ENCODE results near the gene SCNN1B. TPM values are rescaled to one million over a fixed set of nuclear protein-coding genes. Genes with fewer than 3 reads are reported as not detected.
"Not testable (repeated sequence)": the region's sequence is repeated elsewhere in the genome, so short reads cannot be mapped to it uniquely, and the experiment has no call there.

SCNN1B gene
- total RNA-seq, 1 donor from 2014 or later, result not detected

GRCh38 chr16:23294260-23294659 is 7.8 kb upstream of the SCNN1B start:
- Mint-ChIP-seq H3K36me3 (ENCODE audit: low read depth) (no peaks in the 10 kb centered on the region), H3K9me3 (no peaks in the 10 kb centered on the region), H3K4me3 (no peak overlapping the region), H3K27ac (ENCODE audit: unreplicated experiment) (no peak overlapping the region), H3K27me3 (ENCODE audit: low read depth) (peaks cover 22% of the 10 kb centered on the region), H3K4me1 (no peaks in the 10 kb centered on the region)
- TF ChIP-seq, protein P1, sequence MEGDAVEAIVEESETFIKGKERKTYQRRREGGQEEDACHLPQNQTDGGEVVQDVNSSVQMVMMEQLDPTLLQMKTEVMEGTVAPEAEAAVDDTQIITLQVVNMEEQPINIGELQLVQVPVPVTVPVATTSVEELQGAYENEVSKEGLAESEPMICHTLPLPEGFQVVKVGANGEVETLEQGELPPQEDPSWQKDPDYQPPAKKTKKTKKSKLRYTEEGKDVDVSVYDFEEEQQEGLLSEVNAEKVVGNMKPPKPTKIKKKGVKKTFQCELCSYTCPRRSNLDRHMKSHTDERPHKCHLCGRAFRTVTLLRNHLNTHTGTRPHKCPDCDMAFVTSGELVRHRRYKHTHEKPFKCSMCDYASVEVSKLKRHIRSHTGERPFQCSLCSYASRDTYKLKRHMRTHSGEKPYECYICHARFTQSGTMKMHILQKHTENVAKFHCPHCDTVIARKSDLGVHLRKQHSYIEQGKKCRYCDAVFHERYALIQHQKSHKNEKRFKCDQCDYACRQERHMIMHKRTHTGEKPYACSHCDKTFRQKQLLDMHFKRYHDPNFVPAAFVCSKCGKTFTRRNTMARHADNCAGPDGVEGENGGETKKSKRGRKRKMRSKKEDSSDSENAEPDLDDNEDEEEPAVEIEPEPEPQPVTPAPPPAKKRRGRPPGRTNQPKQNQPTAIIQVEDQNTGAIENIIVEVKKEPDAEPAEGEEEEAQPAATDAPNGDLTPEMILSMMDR (conservative IDR thresholded peaks at IDR 0.05), result no peak
- DNase-seq (ENCODE audit: low read depth, low spot score), result no peak

DNA sequence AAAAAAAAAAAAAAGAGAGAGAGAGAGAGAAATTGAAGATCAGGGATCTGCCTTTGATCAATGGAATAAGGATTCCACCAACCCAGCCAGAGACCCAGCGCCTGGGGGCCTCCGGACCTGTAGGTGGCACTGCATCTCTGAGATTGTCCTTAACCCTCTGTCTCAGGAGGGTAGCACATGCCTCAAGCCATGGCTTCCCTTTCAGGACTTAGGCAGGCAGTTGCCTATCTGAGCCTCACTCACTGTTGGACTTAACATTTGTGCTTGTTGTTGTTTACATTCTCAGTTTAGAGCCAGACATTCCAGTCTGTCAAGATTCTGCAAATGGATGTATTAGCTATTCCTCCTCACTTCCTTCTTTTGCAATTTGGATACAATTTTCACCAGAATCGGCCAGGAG is 5.1 kb upstream of the SCNN1B start:
- H3K36me3 Mint-ChIP-seq (ENCODE audit: low read depth), result no peaks in the 10 kb centered on the region
- peaks cover 49% of the 10 kb centered on the region for H3K27me3 Mint-ChIP-seq (ENCODE audit: low read depth)
- H3K27ac Mint-ChIP-seq (ENCODE audit: unreplicated experiment), result no peak overlapping the region
- H3K4me1 Mint-ChIP-seq, result peaks cover 7% of the 10 kb centered on the region
- no peaks in the 10 kb centered on the region for H3K9me3 Mint-ChIP-seq
- H3K4me3 Mint-ChIP-seq, result no peak overlapping the region
- TF ChIP-seq, protein P1 (conservative IDR thresholded peaks at IDR 0.05), result peak; percentile 26
- no peak for DNase-seq (ENCODE audit: low read depth, low spot score)

DNA sequence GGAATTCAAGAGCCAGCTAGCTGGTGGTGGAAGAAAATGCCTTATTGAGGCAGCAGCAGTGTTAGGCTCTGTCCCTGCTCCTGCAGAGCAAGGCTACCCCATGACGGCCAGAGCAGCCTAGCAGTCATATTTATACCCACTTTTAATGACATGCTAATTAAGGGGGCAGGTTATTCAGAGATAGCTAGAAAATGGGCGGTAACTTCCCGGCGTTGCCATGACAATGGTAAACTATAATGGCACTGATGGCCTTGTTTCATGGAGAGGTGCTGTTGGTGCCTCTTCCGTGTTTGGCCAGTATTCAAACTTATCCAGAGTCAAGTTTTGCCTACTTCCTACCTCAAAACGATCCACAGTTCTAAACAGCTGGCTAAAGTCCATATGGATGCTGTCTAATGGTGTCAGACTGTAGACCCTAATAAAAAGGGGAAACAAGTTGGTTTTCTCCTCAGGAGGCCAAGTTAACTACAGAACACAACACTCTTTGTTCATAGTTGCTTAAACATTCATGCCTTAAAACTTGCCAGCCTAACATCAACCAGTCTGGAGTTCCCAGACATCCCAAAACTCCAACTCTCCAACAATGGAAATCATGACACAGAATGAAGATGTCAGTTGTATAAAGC is 3.7 kb upstream of the SCNN1B start:
- Mint-ChIP-seq H3K36me3 (ENCODE audit: low read depth) (no peaks in the 10 kb centered on the region), H3K27ac (ENCODE audit: unreplicated experiment) (no peak overlapping the region), H3K27me3 (ENCODE audit: low read depth) (peaks cover 62% of the 10 kb centered on the region), H3K9me3 (no peaks in the 10 kb centered on the region), H3K4me1 (peaks cover 7% of the 10 kb centered on the region), H3K4me3 (no peak overlapping the region)
- no peak for DNase-seq (ENCODE audit: low read depth, low spot score)
- TF ChIP-seq, protein P1 (conservative IDR thresholded peaks at IDR 0.05), result no peak

DNA sequence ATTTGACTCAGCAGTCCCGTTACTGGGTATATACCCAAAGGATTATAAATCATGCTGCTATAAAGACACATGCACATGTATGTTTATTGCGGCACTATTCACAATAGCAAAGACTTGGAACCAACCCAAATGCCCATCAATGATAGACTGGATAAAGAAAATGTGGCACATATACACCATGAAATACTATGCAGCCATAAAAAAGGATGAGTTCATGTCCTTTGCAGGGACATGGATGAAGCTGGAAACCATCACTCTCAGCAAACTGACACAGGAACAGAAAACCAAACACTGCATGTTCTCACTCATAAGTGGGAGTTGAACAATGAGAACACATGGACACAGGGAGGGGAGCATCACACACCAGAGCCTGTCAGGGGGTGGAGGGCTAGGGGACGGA is 2.3 kb upstream of the SCNN1B start:
- H3K9me3 Mint-ChIP-seq; H3K4me1 Mint-ChIP-seq; H3K4me3 Mint-ChIP-seq; DNase-seq (ENCODE audit: low read depth, low spot score); H3K27ac Mint-ChIP-seq (ENCODE audit: unreplicated experiment); H3K36me3 Mint-ChIP-seq (ENCODE audit: low read depth): not testable (repeated sequence)
- H3K27me3 Mint-ChIP-seq (ENCODE audit: low read depth), result peaks cover 73% of the 10 kb centered on the region

GRCh38 chr16:23301251-23302044 is 654 bp upstream of the SCNN1B start:
- no peaks in the 10 kb centered on the region for H3K36me3 Mint-ChIP-seq (ENCODE audit: low read depth)
- H3K9me3 Mint-ChIP-seq, result no peaks in the 10 kb centered on the region
- H3K27ac Mint-ChIP-seq (ENCODE audit: unreplicated experiment), result no peak overlapping the region
- TF ChIP-seq, protein P1 (conservative IDR thresholded peaks at IDR 0.05), result no peak
- peaks cover 7% of the 10 kb centered on the region for H3K4me1 Mint-ChIP-seq
- DNase-seq (ENCODE audit: low read depth, low spot score), result no peak
- H3K4me3 Mint-ChIP-seq, result peak overlapping the region; percentile 3
- peaks cover 84% of the 10 kb centered on the region for H3K27me3 Mint-ChIP-seq (ENCODE audit: low read depth)

- H3K9me3 Mint-ChIP-seq, result no peaks in the 10 kb centered on the region
- H3K27ac Mint-ChIP-seq (ENCODE audit: unreplicated experiment), result no peak overlapping the region
- H3K4me1 Mint-ChIP-seq, result peaks cover 7% of the 10 kb centered on the region
- no peak for DNase-seq (ENCODE audit: low read depth, low spot score)
- peaks cover 82% of the 10 kb centered on the region for H3K27me3 Mint-ChIP-seq (ENCODE audit: low read depth)
- TF ChIP-seq, protein P1 (conservative IDR thresholded peaks at IDR 0.05), result no peak
- no peaks in the 10 kb centered on the region for H3K36me3 Mint-ChIP-seq (ENCODE audit: low read depth)
- H3K4me3 Mint-ChIP-seq, result no peak overlapping the region
Measured at GRCh38 chr16:23303685-23304084, 1.6 kb downstream of the SCNN1B start.
